ENCODE results near the gene POLE3.
"Not testable (repeated sequence)": the region's sequence is repeated elsewhere in the genome, so short reads cannot be mapped to it uniquely, and the experiment has no call there.

POLE3 gene

GRCh38 chr9:113376634-113377567, 33.6 kb downstream of the POLE3 start, which contains the start of gene HDHD3:
HDHD3 (minus strand) TSS chr9:113376986; CDS start chr9:113374354, 2,632 bp downstream.
- DNase-seq (ENCODE audit: low read depth in 2 of 2) = peak; percentile 65 to 78

DNA sequence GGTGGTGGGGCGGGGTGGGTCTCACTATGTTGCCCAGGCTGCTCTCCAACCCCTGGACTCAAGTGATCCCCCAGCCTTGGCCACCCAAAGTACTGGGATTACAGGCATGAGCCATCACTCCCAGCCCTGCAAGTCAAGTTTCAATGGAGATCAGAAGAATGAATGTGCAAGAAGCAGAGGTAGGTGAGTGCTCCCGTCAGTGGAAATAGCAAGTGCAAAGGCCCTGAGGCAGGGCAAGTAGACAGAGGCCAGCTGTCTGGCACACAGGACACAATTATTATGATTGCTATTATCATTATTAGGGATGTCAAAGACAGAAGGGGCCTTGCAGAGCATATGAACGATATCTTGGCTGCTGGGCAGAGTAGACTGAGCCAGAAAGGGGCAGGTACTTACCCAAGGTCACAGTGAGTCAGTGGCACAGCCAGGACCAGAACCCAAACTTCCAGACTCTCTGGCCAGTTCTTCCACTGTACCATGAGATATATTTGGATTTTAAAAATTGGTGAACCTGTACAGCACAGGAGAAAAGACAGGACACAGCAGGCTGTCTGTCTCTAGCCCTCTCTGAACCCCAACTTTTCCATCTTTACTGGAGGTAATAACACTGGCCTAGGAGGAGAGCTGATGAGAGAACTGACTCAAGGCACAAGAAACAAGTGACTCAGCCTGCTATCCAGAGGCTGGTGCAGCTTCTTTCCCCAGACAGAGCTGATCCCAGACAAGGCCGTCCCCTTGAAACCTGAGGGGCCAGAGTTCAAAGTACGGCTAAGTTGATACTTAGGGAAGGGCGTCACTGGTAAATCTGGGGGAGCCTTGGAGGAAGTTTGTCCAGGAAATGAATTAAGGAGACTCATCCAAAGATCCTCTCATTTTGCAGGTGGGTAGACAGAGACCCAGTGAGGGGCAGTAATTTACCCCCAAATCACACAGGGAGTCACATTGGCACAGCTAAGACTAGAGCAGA, 35.1 kb downstream of the POLE3 start:
- DNase-seq (ENCODE audit: low read depth in 2 of 2) = no peak

DNA sequence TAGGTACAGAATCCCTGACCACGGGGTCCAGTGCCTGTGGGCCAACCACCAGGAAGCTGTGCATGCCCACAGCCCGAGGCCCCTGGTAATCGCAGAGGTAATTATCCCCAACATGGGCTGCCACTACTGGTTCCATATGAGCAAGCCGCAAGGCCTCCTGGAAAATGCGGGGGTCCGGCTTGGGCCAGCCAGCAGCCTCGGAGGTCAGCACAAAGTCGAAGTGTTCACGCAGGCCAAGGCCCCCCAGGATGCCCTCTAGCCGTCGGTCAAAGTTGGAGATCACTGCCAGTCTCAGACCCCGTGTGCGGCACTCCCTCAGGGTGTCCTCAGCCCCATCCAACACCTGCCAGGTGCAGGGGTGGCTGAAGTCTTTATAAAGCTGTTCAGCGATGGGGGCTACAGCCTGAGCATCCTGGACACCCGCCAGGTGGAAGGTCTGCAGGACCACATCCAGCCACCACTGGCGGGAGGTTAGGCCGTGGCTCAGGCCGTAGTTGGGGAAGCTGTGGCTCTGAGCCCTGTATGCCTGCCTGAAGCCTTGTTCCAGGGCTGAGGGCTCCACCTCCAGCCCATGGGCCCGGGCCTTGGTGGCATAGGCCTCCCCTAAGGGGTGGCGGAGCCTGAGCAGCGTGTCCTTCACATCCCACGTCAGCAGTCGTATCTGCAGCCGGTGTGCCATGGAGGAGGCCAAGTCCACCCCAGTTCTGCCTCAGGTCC, 36.6 kb downstream of the POLE3 start:
- DNase-seq (ENCODE audit: low read depth in 2 of 2) = no peak

GRCh38 chr9:113373256-113373655, 37.2 kb downstream of the POLE3 start:
- DNase-seq (ENCODE audit: low read depth in 2 of 2) = no peak

DNA sequence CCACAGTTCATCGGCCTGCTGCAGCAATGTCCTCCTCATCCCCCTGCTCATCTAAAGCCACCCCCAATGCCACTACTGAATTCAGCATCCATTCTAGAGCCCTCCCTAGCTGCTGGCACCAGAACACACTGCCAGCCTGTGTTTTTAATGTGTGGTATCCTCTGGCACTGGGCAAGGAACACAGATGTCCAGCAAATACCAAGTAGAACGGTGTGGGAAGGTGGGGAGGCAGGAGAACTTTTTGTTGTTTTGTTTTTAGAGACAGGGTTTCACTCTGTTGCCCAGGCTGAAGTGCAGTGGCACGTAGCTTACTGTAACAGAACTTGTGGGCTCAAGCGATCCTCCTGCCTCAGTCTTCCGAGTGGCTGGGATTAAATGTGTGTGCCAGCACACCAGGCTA, 38.4 kb downstream of the POLE3 start:
- no peak for DNase-seq (ENCODE audit: low read depth in 2 of 2)

DNA sequence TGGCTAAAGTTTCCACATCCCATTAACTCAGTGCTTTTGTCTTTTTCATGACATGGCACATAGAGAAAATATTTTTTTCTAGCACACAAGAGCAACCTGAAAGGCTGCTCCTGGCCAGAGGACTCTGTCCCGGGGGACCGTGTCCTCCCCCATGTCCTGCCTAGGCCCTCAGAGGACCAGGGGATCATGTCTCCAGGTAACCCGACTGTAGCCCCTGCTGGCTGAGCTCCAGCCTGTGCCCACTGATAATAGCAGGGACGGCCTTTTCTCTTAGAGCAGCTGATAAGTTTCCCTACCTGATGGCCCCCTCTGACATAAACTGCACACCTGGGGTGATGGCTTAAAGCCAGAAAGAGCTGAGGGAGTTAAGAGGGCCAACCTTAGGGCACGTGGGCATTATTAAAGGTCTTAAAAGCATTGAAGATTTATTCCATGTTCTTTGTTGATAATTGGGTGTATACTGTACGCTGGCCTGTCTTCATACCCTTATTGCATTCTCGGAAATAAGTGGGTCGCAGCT, 39.6 kb downstream of the POLE3 start:
- DNase-seq (ENCODE audit: low read depth in 2 of 2) = no peak

DNA sequence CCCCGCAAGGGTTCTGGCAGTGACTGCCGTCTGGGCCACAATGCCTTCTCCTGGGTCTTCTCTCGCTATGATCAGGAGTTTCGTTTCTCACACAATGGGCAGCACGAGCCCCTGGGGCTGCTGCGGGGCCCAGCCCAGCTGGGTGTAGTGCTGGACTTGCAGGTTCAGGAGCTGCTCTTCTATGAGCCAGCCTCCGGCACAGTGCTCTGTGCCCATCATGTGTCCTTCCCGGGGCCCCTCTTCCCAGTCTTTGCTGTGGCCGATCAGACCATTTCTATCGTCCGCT, 40.7 kb downstream of the POLE3 start:
- DNase-seq (ENCODE audit: low read depth in 2 of 2) = no peak

GRCh38 chr9:113368982-113369854, 41.3 kb downstream of the POLE3 start:
- DNase-seq (ENCODE audit: low read depth in 2 of 2) = no peak

GRCh38 chr9:113368348-113368981, 42.0 kb downstream of the POLE3 start:
- DNase-seq (ENCODE audit: low read depth in 2 of 2) = no peak

- not testable (repeated sequence) for DNase-seq (ENCODE audit: low read depth in 2 of 2)
These were observed 44.8 kb downstream of the POLE3 start for GRCh38 chr9:113365652-113366051.

DNA sequence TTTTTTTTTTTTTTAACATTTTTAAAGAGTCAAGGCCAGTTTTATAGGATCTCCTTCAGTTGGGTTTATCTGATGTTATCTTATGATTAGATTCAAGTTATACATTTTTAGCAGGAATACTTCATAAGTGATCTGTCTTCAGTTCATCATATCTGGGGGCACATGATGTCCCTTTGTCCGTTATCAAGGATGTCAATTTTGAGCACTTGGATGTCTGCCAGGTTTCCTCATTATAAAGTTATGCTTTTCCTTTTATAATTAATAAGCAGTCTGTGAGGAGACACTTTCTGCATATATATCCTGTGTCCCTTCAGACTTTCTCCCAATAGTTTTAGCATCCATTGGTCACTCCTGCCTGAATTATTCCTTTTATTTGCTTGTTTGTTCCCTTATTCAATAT, 45.5 kb downstream of the POLE3 start:
- no peak for DNase-seq (ENCODE audit: low read depth in 2 of 2)

DNA sequence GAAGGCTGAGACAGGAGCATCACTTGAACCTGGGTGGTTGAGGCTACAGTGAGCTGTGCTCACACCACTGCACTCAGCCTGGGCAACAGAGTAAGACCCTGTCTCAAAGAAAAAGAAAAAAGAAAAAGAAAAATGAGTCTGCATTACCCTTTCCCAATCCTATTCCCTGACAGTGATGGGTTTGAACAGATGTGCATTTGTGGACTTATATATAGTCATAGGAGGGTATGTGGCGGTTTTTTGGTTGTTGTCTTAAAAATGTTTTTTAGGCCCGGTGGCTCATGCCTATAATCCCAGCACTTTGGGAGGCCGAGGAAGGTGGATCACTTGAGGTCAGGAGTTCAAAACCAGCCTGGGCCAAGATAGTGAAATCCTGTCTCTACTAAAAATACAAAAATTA, 47.1 kb downstream of the POLE3 start:
- no peak for DNase-seq (ENCODE audit: low read depth in 2 of 2)

- no peak for DNase-seq (ENCODE audit: low read depth in 2 of 2)
These were observed 49.0 kb downstream of the POLE3 start for GRCh38 chr9:113361304-113362018.

- DNase-seq (ENCODE audit: low read depth in 2 of 2) = no peak
These were observed 50.1 kb downstream of the POLE3 start for GRCh38 chr9:113360242-113360842.

DNA sequence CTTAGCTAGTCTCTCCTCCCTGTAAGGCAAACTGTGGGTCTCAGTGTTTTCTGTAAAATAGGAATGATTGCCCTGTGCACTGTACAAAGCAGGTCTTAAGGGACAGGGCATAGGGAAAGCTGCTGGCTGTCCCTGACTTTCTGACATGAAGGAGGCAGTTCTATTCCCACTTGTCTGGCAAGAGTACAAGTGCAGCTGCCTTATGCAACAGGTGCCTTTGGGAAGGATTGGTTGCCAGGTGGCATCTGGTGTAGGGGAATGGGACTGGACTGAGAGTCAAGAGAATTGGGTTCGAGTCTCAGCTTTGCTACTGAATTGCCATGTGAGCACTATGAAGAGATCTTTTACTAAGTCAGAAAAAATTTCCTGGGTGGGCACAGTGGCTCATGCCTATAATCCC, 51.1 kb downstream of the POLE3 start:
- no peak for DNase-seq (ENCODE audit: low read depth in 2 of 2)

Data from stimulated activated CD8-positive, alpha-beta memory T cell treated with anti-CD3 and anti-CD28 coated beads, Interleukin-2, amount 100 ng/mL, for 48 hours (primary cell).